GM12875 (cell line): ENCODE measurements around the gene TBXA2R.

ENCODE experiments used
- H3K4me3 ChIP-seq: one replicate; pipeline ENCODE4 v1.5.1; 2011; ENCODE audit warnings: low read depth, low read length, control low read depth
- TF ChIP-seq, protein P1 (sequence below): IDR thresholded peaks from 2 replicates; pipeline ENCODE4 v1.5.1; 2011; ENCODE audit warnings: low read depth, mild to moderate bottlenecking, control low read depth, inconsistent platforms, low read length, moderate library complexity, borderline replicate concordance; ENCODE audit not compliant: insufficient read depth

The TBXA2R gene

GRCh38 chr19:3608079-3608641 is 1.5 kb upstream of the TBXA2R start:
- TF ChIP-seq, protein P1, sequence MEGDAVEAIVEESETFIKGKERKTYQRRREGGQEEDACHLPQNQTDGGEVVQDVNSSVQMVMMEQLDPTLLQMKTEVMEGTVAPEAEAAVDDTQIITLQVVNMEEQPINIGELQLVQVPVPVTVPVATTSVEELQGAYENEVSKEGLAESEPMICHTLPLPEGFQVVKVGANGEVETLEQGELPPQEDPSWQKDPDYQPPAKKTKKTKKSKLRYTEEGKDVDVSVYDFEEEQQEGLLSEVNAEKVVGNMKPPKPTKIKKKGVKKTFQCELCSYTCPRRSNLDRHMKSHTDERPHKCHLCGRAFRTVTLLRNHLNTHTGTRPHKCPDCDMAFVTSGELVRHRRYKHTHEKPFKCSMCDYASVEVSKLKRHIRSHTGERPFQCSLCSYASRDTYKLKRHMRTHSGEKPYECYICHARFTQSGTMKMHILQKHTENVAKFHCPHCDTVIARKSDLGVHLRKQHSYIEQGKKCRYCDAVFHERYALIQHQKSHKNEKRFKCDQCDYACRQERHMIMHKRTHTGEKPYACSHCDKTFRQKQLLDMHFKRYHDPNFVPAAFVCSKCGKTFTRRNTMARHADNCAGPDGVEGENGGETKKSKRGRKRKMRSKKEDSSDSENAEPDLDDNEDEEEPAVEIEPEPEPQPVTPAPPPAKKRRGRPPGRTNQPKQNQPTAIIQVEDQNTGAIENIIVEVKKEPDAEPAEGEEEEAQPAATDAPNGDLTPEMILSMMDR, result no peak
- no peak overlapping the region for H3K4me3 ChIP-seq

GRCh38 chr19:3607303-3608078 is 816 bp upstream of the TBXA2R start:
- no peak overlapping the region for H3K4me3 ChIP-seq
- TF ChIP-seq, protein P1, result no peak

DNA sequence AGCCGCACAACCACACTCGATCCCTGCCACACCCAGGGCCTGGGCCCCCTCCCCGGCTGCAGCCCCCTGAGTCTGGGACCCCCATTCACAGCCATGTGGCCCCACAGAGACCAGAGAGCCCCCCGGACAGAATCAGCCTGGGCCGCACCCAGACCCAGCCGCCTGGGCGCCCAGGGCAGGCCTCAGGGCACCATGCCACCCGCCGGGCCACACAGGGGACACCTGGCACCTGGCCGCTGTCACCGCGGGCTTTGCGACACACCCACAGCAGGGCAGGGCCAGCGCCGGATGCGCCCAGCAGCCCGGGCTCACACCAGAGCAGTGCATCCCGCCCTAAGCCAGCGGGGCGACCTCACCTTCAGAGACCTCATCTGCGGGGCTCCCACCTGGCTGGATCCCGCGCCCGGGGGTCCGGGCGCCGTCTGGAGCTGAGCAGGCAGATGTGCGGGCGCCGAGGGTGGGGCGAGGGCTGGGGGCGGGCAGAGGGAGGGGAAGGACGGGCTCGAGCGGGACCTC is 443 bp downstream of the TBXA2R start:
- H3K4me3 ChIP-seq, result peak overlapping the region; percentile 32
- TF ChIP-seq, protein P1, result no peak

DNA sequence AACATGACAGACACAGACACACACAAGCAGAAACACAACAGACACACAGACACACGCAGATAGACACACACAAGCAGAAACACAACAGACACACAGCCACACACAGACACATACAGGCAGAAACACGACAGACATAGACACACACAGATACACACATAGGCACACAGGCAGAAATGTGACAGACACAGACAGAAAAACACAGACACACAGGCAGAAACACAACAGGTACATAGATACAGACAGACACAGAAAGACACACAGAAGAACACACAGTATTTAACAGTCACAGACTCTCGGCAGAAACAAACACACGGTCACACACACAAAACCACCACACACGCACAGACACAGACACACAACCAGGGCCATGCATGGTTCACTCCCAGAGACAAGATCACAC is 905 bp downstream of the TBXA2R start:
- TF ChIP-seq, protein P1, result no peak
- no peak overlapping the region for H3K4me3 ChIP-seq

GRCh38 chr19:3605361-3605760 is 1.3 kb downstream of the TBXA2R start:
- TF ChIP-seq, protein P1, result no peak
- no peak overlapping the region for H3K4me3 ChIP-seq

- TF ChIP-seq, protein P1, result no peak
- no peak overlapping the region for H3K4me3 ChIP-seq
These were observed 1.7 kb downstream of the TBXA2R start for GRCh38 chr19:3604987-3605343.
